Measurements from ENCODE around the gene ARR3.

- no peak for TF ChIP-seq CTCF (IDR thresholded peaks at IDR 0.05)
- TF ChIP-seq, protein P1, sequence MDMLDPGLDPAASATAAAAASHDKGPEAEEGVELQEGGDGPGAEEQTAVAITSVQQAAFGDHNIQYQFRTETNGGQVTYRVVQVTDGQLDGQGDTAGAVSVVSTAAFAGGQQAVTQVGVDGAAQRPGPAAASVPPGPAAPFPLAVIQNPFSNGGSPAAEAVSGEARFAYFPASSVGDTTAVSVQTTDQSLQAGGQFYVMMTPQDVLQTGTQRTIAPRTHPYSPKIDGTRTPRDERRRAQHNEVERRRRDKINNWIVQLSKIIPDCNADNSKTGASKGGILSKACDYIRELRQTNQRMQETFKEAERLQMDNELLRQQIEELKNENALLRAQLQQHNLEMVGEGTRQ (CRISPR knock-in tag; IDR thresholded peaks at IDR 0.05), result no peak
Observed at GRCh38 chrX:70244881-70245280, 23.3 kb upstream of the ARR3 start.

Measured in WTC11 (cell line).